Stomach (tissue), 4 donors: Measurements from ENCODE around the gene LILRA2.

Experiments
- CTCF ChIP-seq, 7 experiments: fragments of 450-650 bp in 4 of 7; fragments of 200-600 bp in 3 of 7; sonication (generic) in 3 of 7; IDR thresholded peaks; one replicate each; pipeline ENCODE4 v1.5.1; 2016 to 2019; ENCODE audit warnings: antibody characterized with exemption in 7 of 7, control low read depth in 2 of 7, mild to moderate bottlenecking in 1 of 7
- EP300 ChIP-seq: sonication (generic); formaldehyde crosslinking; IDR thresholded peaks from one replicate; pipeline ENCODE4 v1.6.1; 2017; ENCODE audit warnings: antibody characterized with exemption
- POLR2A ChIP-seq, 4 donors: fragments of 450-650 bp; IDR thresholded peaks; one replicate each; pipeline ENCODE4 v1.6.1; 2016; ENCODE audit warnings: antibody characterized with exemption in 4 of 4, control low read depth in 2 of 4, mild to moderate bottlenecking in 1 of 4, moderate library complexity in 1 of 4

DNA sequence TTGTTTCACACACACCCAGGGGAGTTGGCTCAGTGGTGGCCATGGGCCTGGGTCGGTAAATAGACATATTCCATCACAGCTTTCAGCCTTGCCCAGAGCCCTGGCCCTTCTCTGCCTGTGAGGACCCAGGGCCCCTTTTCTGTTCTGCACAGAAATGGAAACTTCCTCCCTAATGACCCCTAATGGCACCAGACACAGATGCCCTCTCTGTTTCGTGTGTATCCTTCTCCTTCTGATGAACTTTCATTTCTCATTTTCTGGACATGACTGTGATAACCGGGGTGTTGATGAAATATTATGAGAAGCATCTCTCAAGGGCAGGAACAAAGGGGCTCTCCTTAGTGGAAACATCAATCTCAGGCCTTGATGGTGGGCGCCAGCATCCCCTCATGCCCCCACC, 32.6 kb downstream of the LILRA2 start:
- no peak for TF ChIP-seq POLR2A (IDR thresholded peaks at IDR 0.05)
- no peak for TF ChIP-seq CTCF (IDR thresholded peaks at IDR 0.05)
- TF ChIP-seq EP300: no peak
